Aorta (tissue), 5 donors: ENCODE measurements around the gene CCDC88A. TPM values are rescaled to one million over a fixed set of nuclear protein-coding genes. Genes with fewer than 3 reads are reported as not detected.

Experiments used
- ATAC-seq: fragments of 200-7000 bp; cut with Tn5 transposase; one replicate; pipeline ENCODE4 v1.9.1; 2022; ENCODE audit warnings: moderate library complexity; ENCODE audit not compliant: low FRiP score
- DNase-seq, 2 donors: peaks; one replicate each; pipeline ENCODE4 v3.0.0-alpha.2; 2020
- H3K27ac ChIP-seq, 2 donors: one replicate each; pipeline ENCODE4 v1.5.1; 2013; ENCODE audit warnings: low read length in 2 of 2, mild to moderate bottlenecking in 2 of 2, moderate library complexity in 2 of 2, control low read depth in 1 of 2, inconsistent platforms in 1 of 2, low read depth in 1 of 2
- H3K27me3 ChIP-seq, 2 donors: one replicate each; pipeline ENCODE4 v1.6.1; 2013; ENCODE audit warnings: control low read depth in 1 of 2, low read length in 1 of 2, mild to moderate bottlenecking in 1 of 2, moderate library complexity in 1 of 2; ENCODE audit not compliant: insufficient read depth in 2 of 2, control insufficient read depth in 1 of 2
- H3K36me3 ChIP-seq, 2 donors: one replicate each; pipeline ENCODE4 v1.6.1; 2013; ENCODE audit warnings: control low read depth in 1 of 2, low read length in 1 of 2, mild to moderate bottlenecking in 1 of 2; ENCODE audit not compliant: insufficient read depth in 2 of 2, control insufficient read depth in 1 of 2
- H3K4me1 ChIP-seq, 2 donors: one replicate each; pipeline ENCODE4 v1.6.1; 2013; ENCODE audit warnings: low read length in 2 of 2, control low read depth in 1 of 2, mild to moderate bottlenecking in 1 of 2, moderate library complexity in 1 of 2; ENCODE audit not compliant: insufficient read depth in 2 of 2, control insufficient read depth in 1 of 2
- H3K4me3 ChIP-seq, 2 donors: one replicate each; pipeline ENCODE4 v1.5.1; 2013; ENCODE audit warnings: low read length in 2 of 2, control low read depth in 1 of 2, mild to moderate bottlenecking in 1 of 2
- H3K9me3 ChIP-seq: one replicate; pipeline ENCODE4 v1.6.1; 2013; ENCODE audit warnings: mild to moderate bottlenecking, low read length; ENCODE audit not compliant: control insufficient read depth
- WGBS, 2 donors: extraction: QIAGEN DNeasy Blood & Tissue Kit; methylation state at CpG; one replicate each; pipeline ENCODE4 v1.1.7; 2013; 5-methylcytosine and 5-hydroxymethylcytosine counted together
- intact Hi-C, 2 donors: fragments of 100-400 bp; cut with DNase I; formaldehyde crosslinking; loops; one replicate each; pipeline versions ENCODE4 v1.14.2 to v1.15.0; 2022
- polyA plus RNA-seq, 2 donors: library from polyadenylated mRNA; stranded (reverse); fragments of 200-250 nt; gene quantifications; one replicate each; pipeline ENCODE4 v1.2.3, GENCODE V29; 2013
- total RNA-seq, 2 donors: library from RNA; stranded (reverse); fragmentation: NEBNext Ultra II Directional; extraction: Animal tissue kit (Norgen Biotek cat#: 25700); gene quantifications; one replicate each; pipeline ENCODE4 v1.2.1, GENCODE V29; 2021
- donor health status: healthy with polysubstance abuse.
- donor health status: Bipolar disorder and iron deficiency.
- donor health status: DM: no; HTN: no; CAD: no.
- donor health status: DM: no; HTN: no; CAD: no.
- donor health status: DM: yes; HTN: yes; CAD: no.

The CCDC88A gene
- total and polyA plus RNA-seq, 4 donors = 17.4 to 92.4 (median 47.7) TPM

GRCh38 chr2:55418512-55419232, 984 bp downstream of the CCDC88A start:
- 1% methylated on average over 11 of the region's 11 CpGs for WGBS, 2 donors
- Histone ChIP-seq H3K9me3 (no peaks in the 10 kb centered on the region), H3K36me3 (peaks cover 0 to 2% of the 10 kb centered on the region in 2 donors), H3K27me3 (no peaks in the 10 kb centered on the region), H3K4me1 (peaks cover 0 to 2% of the 10 kb centered on the region in 2 donors), H3K27ac (no peak overlapping the region), H3K4me3 (peak overlapping the region; percentile 38 to 81)
- intact Hi-C loops = loop anchor here (5.0 to 10.0 kb wide), 2 partner anchors 54 to 136 kb away; no protein-coding TSS in a partner anchor
- DNase-seq = no peak
- no peak for ATAC-seq

GRCh38 chr2:55418072-55418471, 1.6 kb downstream of the CCDC88A start:
- ATAC-seq (no peak), DNase-seq (no peak)
- no peaks in the 10 kb centered on the region for H3K27me3 ChIP-seq
- no peak overlapping the region for H3K27ac ChIP-seq
- H3K4me1 ChIP-seq = peaks cover 0 to 2% of the 10 kb centered on the region in 2 donors
- WGBS, 2 donors = 6 to 7% methylated on average over 2 of the region's 2 CpGs
- intact Hi-C loops = loop anchor here (5.0 to 10.0 kb wide), 2 partner anchors 53 to 136 kb away; no protein-coding TSS in a partner anchor
- H3K36me3 ChIP-seq = peaks cover 0 to 2% of the 10 kb centered on the region in 2 donors
- H3K9me3 ChIP-seq = no peaks in the 10 kb centered on the region
- peak overlapping the region; percentile 38 to 81 for H3K4me3 ChIP-seq

GRCh38 chr2:55416786-55417568, 2.7 kb downstream of the CCDC88A start:
- H3K9me3 ChIP-seq = no peaks in the 10 kb centered on the region
- H3K27me3 ChIP-seq = no peaks in the 10 kb centered on the region
- 65 to 67% methylated on average over 5 of the region's 5 CpGs for WGBS, 2 donors
- DNase-seq (no peak), ATAC-seq (no peak)
- intact Hi-C loops = loop anchor here (5.0 to 10.0 kb wide), 2 partner anchors 52 to 135 kb away; no protein-coding TSS in a partner anchor
- no peak overlapping the region for H3K27ac ChIP-seq
- H3K36me3 ChIP-seq = peaks cover 0 to 6% of the 10 kb centered on the region in 2 donors
- peaks cover 0 to 2% of the 10 kb centered on the region in 2 donors for H3K4me1 ChIP-seq
- H3K4me3 ChIP-seq = no peak overlapping the region

GRCh38 chr2:55415300-55415699, 4.4 kb downstream of the CCDC88A start:
- WGBS, 2 donors = 72 to 79% methylated on average over 2 of the region's 2 CpGs
- H3K36me3 ChIP-seq = peaks cover 0 to 6% of the 10 kb centered on the region in 2 donors
- ATAC-seq = no peak
- DNase-seq = no peak
- H3K4me3 ChIP-seq = no peak overlapping the region
- no peak overlapping the region for H3K27ac ChIP-seq
- intact Hi-C loops = loop anchor here (5.0 to 10.0 kb wide), 2 partner anchors 50 to 133 kb away; no protein-coding TSS in a partner anchor
- no peaks in the 10 kb centered on the region for H3K9me3 ChIP-seq
- no peaks in the 10 kb centered on the region for H3K27me3 ChIP-seq
- H3K4me1 ChIP-seq = peaks cover 0 to 2% of the 10 kb centered on the region in 2 donors

GRCh38 chr2:55408918-55409868, 10.5 kb downstream of the CCDC88A start:
- intact Hi-C loops = no loop called here
- H3K27ac ChIP-seq = no peak overlapping the region
- no peaks in the 10 kb centered on the region for H3K27me3 ChIP-seq
- H3K36me3 ChIP-seq = peaks cover 0 to 4% of the 10 kb centered on the region in 2 donors
- no peak overlapping the region for H3K4me3 ChIP-seq
- no peaks in the 10 kb centered on the region for H3K4me1 ChIP-seq
- no peaks in the 10 kb centered on the region for H3K9me3 ChIP-seq
- ATAC-seq (no peak), DNase-seq (no peak)
- WGBS, 2 donors = 84 to 86% methylated on average over 12 of the region's 12 CpGs

DNA sequence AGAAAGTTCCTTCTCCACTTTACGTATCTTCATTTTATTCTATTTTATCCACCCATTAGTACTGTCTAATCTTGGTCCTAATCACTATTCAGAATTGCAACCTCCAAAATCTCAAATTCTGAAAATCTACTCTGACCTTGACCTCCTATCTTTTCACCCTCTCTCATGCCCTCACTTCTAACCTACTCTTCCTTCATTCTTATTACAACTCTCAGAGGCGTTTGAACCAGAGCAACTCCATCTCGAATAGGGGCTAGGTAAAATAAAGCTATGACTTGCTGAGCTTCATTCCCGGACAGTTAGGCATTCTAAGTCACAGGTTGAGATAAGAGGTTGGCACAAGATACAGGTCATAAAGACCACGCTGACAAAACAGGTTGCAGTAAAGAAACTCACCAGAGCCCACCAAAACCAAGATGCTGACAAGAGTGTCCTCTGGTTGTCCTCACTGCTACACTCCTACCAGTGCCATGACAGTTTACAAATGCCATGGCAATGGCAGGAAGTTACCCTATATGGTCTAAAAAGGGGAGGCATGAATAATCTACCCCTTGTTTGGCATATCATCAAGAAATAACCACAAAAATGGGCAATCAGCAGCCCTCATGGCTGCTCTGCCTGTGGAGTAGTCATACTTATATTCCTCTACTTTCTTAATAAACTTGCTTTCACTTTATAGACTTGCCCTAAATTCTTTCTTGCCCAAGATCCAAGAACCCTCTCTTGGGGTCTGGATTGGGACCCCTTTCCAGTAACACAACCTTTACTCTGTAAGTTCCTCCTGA, 11.4 kb downstream of the CCDC88A start:
- no peak for DNase-seq
- no peak overlapping the region for H3K4me3 ChIP-seq
- 72 to 82% methylated on average over 5 of the region's 5 CpGs for whole genome bisulfite sequencing, 2 donors

DNA sequence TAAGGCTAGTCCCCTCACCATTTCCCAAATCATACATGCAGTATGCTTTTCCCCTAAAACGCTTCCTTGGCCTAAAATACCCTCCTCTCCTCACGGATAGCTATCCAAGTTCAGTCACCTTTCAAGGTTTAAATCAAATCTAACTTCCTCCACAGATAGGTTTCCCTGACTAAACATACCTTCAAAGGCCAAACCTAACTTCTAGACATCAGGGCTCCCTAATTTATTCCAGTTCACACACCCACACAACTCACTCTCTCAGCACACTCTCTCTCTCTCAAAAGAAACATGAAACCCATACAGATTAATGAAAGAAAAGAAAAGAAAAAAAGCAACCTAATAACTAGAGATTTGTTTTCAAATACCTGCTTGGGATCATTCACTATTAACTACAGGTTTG, 14.5 kb downstream of the CCDC88A start:
- intact Hi-C loops = no loop called here
- DNase-seq (no peak), ATAC-seq (no peak)
- 82 to 94% methylated on average over 2 of the region's 2 CpGs for WGBS, 2 donors
- H3K9me3 ChIP-seq = no peaks in the 10 kb centered on the region
- no peak overlapping the region for H3K27ac ChIP-seq
- no peak overlapping the region for H3K4me3 ChIP-seq
- H3K27me3 ChIP-seq = no peaks in the 10 kb centered on the region
- H3K4me1 ChIP-seq = no peaks in the 10 kb centered on the region
- H3K36me3 ChIP-seq = no peaks in the 10 kb centered on the region

More for the DNA sequence above, 11.4 kb downstream of the CCDC88A start:
- Histone ChIP-seq H3K36me3 (peaks cover 0 to 4% of the 10 kb centered on the region in 2 donors), H3K27ac (no peak overlapping the region), H3K27me3 (no peaks in the 10 kb centered on the region), H3K4me1 (no peaks in the 10 kb centered on the region), H3K9me3 (no peaks in the 10 kb centered on the region)
- ATAC-seq = no peak
- intact Hi-C loops = no loop called here
